Fibroblast of pulmonary artery (primary cell): ENCODE results near the gene CAMK2D.

Source experiments
- DNase-seq: peaks from one replicate; pipeline ENCODE4 v3.0.0-alpha.2; 2010; ENCODE audit warnings: low read depth
- H3K4me3 ChIP-seq: replicated peaks from 2 replicates; pipeline ENCODE4 v1.5.1; 2011; ENCODE audit warnings: low read depth, mild to moderate bottlenecking, control low read depth, low read length, moderate library complexity
- CTCF ChIP-seq: IDR thresholded peaks from 2 replicates; pipeline ENCODE4 v1.5.1; 2011; ENCODE audit warnings: mild to moderate bottlenecking, control low read depth, low read length, inconsistent platforms; ENCODE audit errors: missing control alignments

The CAMK2D gene

GRCh38 chr4:113788888-113789287, 27.4 kb upstream of the CAMK2D start:
- DNase-seq = no peak
- no peak for TF ChIP-seq CTCF
- H3K4me3 ChIP-seq = no peak overlapping the region

GRCh38 chr4:113785781-113786180, 24.2 kb upstream of the CAMK2D start:
- H3K4me3 ChIP-seq = no peak overlapping the region
- no peak for DNase-seq
- no peak for TF ChIP-seq CTCF

- peak; percentile 98 for DNase-seq
- no peak overlapping the region for H3K4me3 ChIP-seq
- TF ChIP-seq CTCF = no peak
These were observed 23.1 kb upstream of the CAMK2D start for GRCh38 chr4:113784497-113785250.

- no peak for DNase-seq
- no peak for TF ChIP-seq CTCF
- H3K4me3 ChIP-seq = no peak overlapping the region
These were observed 22.2 kb upstream of the CAMK2D start for GRCh38 chr4:113783701-113784100.

- no peak overlapping the region for H3K4me3 ChIP-seq
- DNase-seq = no peak
- no peak for TF ChIP-seq CTCF
These were observed 21.8 kb upstream of the CAMK2D start for GRCh38 chr4:113783289-113783688.

GRCh38 chr4:113781439-113782040, 20.0 kb upstream of the CAMK2D start:
- no peak overlapping the region for H3K4me3 ChIP-seq
- peak; percentile 71 for DNase-seq
- TF ChIP-seq CTCF = peak; percentile 71

- no peak overlapping the region for H3K4me3 ChIP-seq
- no peak for TF ChIP-seq CTCF
- no peak for DNase-seq
These were observed 15.1 kb upstream of the CAMK2D start for GRCh38 chr4:113776679-113777078.
